SH-SY5Y (cell line): ENCODE measurements around the gene SLC17A1.

Source experiments
- GATA2 ChIP-seq: IDR thresholded peaks from 2 replicates; pipeline ENCODE4 v1.6.1; 2011; ENCODE audit warnings: mild to moderate bottlenecking, low read depth, low read length
- GATA3 ChIP-seq: IDR thresholded peaks from 2 replicates; pipeline ENCODE4 v1.6.1; 2011; ENCODE audit warnings: low read depth, mild to moderate bottlenecking, low read length, moderate library complexity

Gene SLC17A1

DNA sequence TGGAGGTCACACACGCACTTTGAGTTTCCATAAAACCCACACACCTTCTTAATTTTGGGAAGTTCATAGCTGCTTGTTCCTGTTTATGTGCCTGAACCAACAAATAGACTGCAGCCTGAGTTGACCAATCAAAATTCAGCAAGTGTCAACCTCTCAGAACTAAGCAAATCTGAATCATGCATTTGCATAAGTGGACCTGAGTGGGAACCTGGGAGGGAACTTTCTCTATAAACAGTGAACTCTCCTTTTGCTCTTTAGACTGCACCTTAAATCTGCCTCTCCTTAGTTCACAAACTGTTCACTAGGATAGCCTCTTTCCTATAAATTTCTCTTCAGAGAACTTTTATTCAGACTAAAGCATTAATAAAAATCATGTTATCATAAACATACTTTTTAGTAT, 37.9 kb downstream of the SLC17A1 start:
- no peak for TF ChIP-seq GATA3
- TF ChIP-seq GATA2 = no peak

DNA sequence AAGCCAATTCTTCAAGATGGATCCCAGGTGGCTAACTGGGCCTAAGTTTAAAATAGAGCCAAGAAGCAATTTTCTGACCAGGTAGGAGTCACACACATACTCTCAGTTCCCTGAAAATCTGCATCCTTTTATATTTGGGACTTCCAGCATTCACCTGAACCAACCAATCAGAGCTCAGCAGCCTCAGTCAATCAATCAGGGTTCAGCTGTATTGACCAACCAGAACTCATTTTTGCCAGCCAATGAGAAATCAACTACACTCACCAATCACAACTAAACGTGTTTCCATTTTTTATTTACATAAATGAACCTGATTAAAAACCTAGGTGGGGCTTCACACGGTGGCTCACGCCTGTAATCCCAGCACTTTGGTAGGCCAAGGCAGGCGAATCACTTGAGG, 39.8 kb downstream of the SLC17A1 start:
- TF ChIP-seq GATA3 (no peak), GATA2 (no peak)

DNA sequence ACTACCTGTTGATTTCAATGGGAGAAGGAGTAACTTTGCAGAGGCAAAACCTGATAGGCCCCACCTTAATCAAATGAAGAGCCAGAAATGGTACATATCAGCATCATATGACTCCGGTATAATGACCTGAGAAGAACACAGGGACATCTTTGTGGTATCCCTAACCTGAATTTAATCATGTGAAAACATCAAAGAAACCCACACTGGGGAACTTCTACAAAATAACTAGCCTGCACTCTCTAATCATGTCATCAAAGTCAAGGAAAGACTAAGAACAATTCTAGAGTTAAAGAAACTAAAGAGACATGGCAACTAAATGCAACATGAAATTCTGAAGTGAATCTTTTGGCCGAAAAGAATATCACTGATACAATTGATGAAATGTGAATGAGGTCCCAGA, 42.4 kb downstream of the SLC17A1 start:
- TF ChIP-seq GATA2 = no peak
- no peak for TF ChIP-seq GATA3

GRCh38 chr6:25788305-25788922, 43.4 kb downstream of the SLC17A1 start:
- no peak for TF ChIP-seq GATA2
- TF ChIP-seq GATA3 = no peak

- no peak for TF ChIP-seq GATA2
- no peak for TF ChIP-seq GATA3
Observed at GRCh38 chr6:25787428-25787827, 44.4 kb downstream of the SLC17A1 start.

DNA sequence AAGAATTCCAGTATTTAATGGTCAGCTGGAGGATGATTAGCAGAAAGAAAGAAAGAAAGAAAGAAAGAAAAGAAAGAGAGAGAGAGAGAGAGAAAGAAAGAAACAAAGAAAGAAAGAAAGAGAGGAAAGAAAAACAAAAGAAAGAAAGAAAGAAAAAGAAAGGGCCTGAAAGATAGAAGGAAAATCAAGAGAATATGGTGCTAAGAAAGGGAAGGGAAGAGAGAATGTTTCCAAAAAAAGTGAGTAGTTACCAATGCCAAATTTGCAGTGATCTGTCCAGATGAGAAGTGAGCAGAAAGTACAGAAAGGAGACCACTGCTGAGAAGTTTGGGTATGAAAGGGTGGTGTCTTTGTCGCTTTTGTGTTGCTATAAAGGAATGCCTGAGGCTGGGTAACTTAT, 50.7 kb downstream of the SLC17A1 start:
- TF ChIP-seq GATA3 (no peak), GATA2 (no peak)

DNA sequence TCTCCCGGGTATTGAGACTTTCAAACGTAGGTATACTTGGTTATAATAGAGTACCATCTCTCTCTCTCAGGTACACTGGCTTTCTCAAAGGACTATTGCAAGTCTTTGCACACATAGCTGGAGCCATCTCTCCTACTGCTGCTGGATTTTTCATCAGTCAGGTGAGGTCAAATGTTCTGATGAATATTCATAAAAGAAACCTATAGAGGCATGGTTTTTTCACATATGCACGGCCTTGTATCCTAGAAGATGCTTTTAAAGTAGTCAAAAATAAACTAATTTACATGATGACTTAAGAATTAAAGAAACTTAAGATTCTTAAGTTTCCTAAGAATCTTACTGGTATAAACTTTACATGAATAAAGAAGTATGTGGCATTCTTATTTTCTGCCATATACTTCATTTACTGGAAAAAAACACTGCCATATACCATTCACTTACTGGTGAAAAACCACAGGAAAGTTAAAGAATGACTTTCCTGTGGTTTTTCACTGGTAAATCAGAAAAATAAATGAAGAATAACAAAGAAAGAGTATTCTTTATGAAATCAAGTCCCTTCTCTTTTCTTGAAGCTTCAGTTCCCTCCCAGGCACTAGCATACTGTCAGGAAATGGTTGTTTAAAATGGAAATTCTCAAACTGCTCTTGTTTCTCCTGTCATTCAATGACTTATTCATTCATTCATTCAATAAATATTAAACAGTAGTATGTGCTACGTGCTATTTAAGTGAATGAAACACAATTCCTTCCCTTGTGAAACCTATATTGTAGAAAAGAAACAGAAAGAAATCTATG, 53.8 kb downstream of the SLC17A1 start:
- TF ChIP-seq GATA3 (no peak), GATA2 (no peak)

- TF ChIP-seq GATA3 = no peak
- TF ChIP-seq GATA2 = no peak
Observed at GRCh38 chr6:25777031-25777430, 54.8 kb downstream of the SLC17A1 start.

DNA sequence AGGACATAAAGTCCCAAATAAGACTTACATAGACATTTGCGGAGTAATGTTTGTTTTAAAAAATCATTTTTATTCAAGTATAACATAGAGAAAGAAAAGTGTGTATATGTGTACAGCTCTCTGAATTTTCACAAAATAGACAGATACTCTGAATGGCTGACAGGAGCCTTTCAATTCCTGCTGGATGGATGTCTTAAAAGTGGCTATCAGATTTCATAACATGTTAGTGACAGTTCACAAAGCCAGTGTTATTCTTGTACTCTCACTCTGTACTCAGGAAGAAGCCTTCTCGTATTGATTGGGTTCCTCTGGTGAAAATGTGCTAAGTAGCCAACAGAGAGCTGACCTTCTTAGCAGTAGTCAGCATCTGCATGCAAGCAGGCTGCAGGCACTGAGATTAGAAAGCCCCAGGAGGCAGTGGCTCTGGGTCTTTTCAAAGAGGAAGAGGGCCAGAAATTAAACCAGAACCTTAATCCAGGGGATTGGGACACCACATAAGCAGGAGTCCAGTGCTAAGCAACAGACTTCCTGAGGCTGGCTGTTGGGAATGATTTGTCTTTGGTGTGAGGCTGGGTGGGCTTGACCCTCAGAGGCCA, 57.6 kb downstream of the SLC17A1 start:
- no peak for TF ChIP-seq GATA3
- no peak for TF ChIP-seq GATA2

DNA sequence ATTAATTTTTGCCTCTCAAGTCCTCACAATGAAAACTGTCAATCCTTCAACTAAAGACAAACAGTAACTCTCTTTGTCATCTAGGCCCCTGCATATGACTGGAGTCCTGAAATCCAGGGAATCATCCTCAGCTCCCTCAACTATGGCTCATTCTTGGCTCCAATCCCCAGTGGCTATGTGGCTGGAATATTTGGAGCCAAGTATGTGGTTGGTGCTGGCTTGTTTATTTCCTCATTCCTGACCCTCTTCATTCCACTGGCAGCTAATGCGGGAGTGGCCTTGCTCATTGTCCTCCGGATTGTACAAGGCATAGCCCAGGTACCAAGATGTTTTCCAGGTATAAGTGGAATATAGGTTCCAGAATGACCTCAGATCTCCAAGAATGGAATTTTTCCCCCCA, 61.9 kb downstream of the SLC17A1 start:
- TF ChIP-seq GATA2 (no peak), GATA3 (no peak)

DNA sequence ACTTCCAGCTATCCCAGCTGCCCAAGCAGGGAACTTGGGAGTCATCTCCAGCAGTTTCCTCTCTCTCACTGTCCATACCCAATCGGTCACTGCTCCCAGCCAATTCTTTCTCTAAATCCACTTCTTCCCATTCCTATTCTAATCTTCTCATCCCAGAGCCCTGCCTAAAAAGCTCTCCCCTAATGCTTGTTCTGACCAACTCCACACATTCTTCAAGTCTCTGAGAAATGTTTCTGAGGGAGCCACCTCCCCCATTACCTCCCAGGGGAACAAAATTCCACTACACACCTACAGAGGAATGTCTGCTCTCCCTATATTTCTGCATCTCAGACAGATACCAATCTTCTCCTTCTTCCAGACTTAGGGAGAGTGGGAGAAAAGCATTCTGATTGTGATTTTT, 63.3 kb downstream of the SLC17A1 start:
- TF ChIP-seq GATA2 = no peak
- no peak for TF ChIP-seq GATA3

GRCh38 chr6:25764611-25765010, 67.2 kb downstream of the SLC17A1 start:
- TF ChIP-seq GATA3 (no peak), GATA2 (no peak)

DNA sequence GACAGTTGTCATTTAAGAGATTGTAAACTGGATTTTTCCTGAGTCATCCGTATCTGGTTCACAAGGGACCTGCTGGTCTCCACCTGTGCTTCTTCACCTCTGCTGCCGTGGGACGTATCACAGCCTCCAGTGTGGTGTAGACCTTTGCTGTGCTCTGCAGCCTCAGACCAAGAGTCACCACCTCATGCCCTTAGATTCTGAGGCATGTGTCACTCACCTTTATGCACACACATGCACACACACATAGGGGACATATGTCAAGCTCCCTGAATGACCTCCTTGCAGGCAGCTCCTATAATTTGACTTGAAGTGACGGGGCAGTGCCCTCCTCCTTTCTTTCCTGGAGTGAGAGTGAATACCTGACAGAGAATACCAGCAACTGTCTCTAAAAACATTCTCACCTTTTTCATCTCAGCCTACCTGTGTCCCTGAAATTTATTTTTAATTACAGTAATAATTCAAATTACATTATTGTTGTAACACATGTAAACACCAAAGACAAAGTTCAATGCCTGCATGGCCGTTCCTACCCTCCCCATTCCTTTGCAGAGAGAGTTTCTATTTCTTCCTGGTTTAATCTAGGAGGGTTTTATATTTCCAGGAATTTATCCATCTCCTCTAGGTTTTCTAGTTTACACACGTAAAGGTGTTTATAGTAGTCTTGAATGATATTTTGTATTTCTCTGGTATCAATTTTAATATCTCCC, 73.8 kb downstream of the SLC17A1 start:
- TF ChIP-seq GATA3 = no peak
- TF ChIP-seq GATA2 = no peak
